HL-60 (cell line): ENCODE measurements around the gene DCP2.

Source experiments
- DNase-seq, 2 experiments: peaks; one replicate each; pipeline ENCODE4 v3.0.0-alpha.2; 2010 to 2020; ENCODE audit warnings: low read depth in 1 of 2, low spot score in 1 of 2
- H3K27ac ChIP-seq: fragments of 250-450 bp; sonication (Bioruptor Pico); replicated peaks from 2 replicates; pipeline ENCODE4 v1.5.1; 2020; ENCODE audit warnings: mild to moderate bottlenecking, moderate library complexity
- H3K27me3 ChIP-seq: fragments of 250-450 bp; sonication (Bioruptor Pico); 2 replicates; pipeline ENCODE4 v1.5.1; 2021; ENCODE audit warnings: mild to moderate bottlenecking, moderate library complexity; ENCODE audit not compliant: insufficient read depth, poor library complexity, severe bottlenecking
- H3K4me3 ChIP-seq: replicated peaks from 2 replicates; pipeline ENCODE4 v1.5.1; 2011; ENCODE audit warnings: mild to moderate bottlenecking, control low read depth, low read length; ENCODE audit not compliant: insufficient read depth
- GABPA ChIP-seq: IDR thresholded peaks from 2 replicates; pipeline ENCODE4 v1.6.1; 2012; ENCODE audit warnings: low read depth
- POLR2AphosphoS5 ChIP-seq: IDR thresholded peaks from 2 replicates; pipeline ENCODE4 v1.6.1; 2012; ENCODE audit warnings: low read depth
- SPI1 ChIP-seq: IDR thresholded peaks from 2 replicates; pipeline ENCODE4 v1.6.1; 2012; ENCODE audit warnings: low read depth, mild to moderate bottlenecking, borderline replicate concordance
- TF ChIP-seq, protein P1 (sequence below): IDR thresholded peaks from 2 replicates; pipeline ENCODE4 v1.6.1; 2012; ENCODE audit warnings: low read depth; ENCODE audit not compliant: insufficient replicate concordance
- TF ChIP-seq, protein P2 (sequence below): IDR thresholded peaks from one replicate; pipeline ENCODE4 v1.5.1; 2011; ENCODE audit warnings: low read length, control low read depth, inconsistent platforms; ENCODE audit not compliant: insufficient read depth

The DCP2 gene

DNA sequence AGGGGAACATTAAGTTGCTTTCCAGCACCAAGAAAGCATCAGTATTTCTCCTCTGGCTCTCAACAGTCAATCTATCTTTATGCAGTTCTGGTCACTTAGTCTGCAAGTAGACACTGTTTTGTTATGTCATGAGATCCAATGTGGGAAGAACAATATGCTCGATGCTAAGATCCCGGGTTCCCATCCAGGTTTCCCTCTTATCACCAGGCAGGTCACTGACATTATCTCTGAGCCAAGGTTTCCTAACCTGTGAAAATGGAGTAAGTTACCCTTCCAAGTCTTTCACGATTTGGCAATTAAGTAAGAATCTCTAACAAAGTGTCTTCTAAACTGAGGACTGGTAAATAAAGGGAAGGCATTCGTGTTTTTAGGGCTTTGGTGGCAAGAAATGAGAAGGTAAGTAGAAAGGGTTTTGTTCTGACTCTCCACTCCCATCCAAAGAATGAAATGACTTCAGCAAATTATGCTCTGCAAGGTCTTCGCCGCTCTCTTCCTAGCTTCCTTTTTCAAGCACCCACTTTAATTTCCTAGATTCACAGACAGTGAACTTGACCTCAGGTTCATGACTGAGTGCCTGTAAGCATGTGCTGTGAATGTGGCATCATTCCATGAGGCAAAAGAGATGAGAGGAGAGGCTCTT lies 86.4 kb downstream of the DCP2 start:
- TF ChIP-seq SPI1 (no peak), GABPA (no peak), POLR2AphosphoS5 (no peak)
- TF ChIP-seq, protein P1, sequence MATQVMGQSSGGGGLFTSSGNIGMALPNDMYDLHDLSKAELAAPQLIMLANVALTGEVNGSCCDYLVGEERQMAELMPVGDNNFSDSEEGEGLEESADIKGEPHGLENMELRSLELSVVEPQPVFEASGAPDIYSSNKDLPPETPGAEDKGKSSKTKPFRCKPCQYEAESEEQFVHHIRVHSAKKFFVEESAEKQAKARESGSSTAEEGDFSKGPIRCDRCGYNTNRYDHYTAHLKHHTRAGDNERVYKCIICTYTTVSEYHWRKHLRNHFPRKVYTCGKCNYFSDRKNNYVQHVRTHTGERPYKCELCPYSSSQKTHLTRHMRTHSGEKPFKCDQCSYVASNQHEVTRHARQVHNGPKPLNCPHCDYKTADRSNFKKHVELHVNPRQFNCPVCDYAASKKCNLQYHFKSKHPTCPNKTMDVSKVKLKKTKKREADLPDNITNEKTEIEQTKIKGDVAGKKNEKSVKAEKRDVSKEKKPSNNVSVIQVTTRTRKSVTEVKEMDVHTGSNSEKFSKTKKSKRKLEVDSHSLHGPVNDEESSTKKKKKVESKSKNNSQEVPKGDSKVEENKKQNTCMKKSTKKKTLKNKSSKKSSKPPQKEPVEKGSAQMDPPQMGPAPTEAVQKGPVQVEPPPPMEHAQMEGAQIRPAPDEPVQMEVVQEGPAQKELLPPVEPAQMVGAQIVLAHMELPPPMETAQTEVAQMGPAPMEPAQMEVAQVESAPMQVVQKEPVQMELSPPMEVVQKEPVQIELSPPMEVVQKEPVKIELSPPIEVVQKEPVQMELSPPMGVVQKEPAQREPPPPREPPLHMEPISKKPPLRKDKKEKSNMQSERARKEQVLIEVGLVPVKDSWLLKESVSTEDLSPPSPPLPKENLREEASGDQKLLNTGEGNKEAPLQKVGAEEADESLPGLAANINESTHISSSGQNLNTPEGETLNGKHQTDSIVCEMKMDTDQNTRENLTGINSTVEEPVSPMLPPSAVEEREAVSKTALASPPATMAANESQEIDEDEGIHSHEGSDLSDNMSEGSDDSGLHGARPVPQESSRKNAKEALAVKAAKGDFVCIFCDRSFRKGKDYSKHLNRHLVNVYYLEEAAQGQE, result no peak
- TF ChIP-seq, protein P2, sequence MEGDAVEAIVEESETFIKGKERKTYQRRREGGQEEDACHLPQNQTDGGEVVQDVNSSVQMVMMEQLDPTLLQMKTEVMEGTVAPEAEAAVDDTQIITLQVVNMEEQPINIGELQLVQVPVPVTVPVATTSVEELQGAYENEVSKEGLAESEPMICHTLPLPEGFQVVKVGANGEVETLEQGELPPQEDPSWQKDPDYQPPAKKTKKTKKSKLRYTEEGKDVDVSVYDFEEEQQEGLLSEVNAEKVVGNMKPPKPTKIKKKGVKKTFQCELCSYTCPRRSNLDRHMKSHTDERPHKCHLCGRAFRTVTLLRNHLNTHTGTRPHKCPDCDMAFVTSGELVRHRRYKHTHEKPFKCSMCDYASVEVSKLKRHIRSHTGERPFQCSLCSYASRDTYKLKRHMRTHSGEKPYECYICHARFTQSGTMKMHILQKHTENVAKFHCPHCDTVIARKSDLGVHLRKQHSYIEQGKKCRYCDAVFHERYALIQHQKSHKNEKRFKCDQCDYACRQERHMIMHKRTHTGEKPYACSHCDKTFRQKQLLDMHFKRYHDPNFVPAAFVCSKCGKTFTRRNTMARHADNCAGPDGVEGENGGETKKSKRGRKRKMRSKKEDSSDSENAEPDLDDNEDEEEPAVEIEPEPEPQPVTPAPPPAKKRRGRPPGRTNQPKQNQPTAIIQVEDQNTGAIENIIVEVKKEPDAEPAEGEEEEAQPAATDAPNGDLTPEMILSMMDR, result no peak
- no peak for DNase-seq
- H3K27me3 ChIP-seq, result no peaks in the 10 kb centered on the region
- no peak overlapping the region for H3K27ac ChIP-seq
- H3K4me3 ChIP-seq, result no peak overlapping the region

DNA sequence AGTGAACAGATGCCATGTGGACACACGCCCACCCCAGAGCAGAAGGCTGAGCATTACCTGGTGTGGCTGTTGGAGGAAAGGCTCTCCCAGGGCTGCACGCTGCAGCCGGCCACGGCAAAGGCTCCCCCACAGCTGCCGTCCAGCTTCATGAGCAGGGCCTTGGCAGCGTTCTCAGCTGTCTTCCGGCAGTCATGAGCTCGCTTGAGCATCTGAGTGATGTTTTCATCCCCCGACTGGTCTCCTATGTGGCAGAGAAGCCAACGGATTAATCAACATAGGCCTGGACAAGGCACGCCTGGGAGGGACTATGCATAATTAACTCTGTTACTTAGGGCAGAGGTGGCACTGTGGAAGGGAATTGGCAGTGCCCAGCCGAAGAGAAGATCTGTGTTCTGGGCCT lies 87.3 kb downstream of the DCP2 start:
- TF ChIP-seq, protein P2, result no peak

DNA sequence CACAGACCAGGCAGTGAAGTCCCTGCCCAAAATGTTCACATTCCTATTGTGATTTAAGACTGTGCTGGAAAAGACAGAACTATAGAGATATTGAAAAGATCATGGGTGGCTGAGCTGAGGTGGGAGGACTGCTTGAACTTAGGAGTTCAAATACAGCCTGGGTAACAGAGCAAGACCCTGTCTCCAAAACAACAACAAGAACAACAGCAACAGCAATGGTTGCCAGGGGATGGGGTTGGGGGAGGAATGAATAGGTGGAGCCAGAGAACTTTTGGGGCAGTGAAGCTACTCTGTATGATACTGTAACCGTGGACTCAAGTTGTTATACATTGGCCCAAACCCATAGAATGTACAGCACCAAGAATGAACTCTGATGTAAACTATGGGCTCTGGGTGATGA lies 88.2 kb downstream of the DCP2 start:
- H3K27me3 ChIP-seq, result no peaks in the 10 kb centered on the region
- TF ChIP-seq GABPA, result no peak
- TF ChIP-seq, protein P1, result no peak
- DNase-seq, result no peak
- no peak overlapping the region for H3K4me3 ChIP-seq
- no peak overlapping the region for H3K27ac ChIP-seq

More for the DNA sequence above, 87.3 kb downstream of the DCP2 start:
- no peak for DNase-seq
- no peak overlapping the region for H3K27ac ChIP-seq
- H3K4me3 ChIP-seq, result no peak overlapping the region
- no peaks in the 10 kb centered on the region for H3K27me3 ChIP-seq

DNA sequence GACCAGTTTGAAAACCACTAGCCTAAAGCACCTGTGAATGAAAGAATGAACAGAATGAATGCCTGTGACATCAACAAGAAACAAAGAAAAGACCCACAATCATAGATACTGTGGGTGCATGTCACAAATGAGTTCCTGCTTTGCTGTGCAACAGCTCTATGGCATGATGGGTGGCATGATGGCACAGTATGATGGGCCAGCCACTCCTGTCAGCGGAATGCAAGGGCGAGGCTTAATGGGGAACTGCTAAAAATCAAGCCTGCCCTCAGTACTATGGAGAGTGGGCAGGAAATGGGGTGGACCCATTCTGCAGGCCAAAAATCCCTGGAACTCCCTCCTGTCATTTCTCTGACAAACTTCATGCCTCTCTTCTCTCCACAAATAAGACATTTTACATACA lies 89.0 kb downstream of the DCP2 start:
- TF ChIP-seq POLR2AphosphoS5 (no peak), GABPA (no peak), SPI1 (no peak)
- TF ChIP-seq, protein P2, result no peak
- TF ChIP-seq, protein P1, result no peak
- no peak for DNase-seq
- Histone ChIP-seq H3K27ac (no peak overlapping the region), H3K27me3 (no peaks in the 10 kb centered on the region), H3K4me3 (no peak overlapping the region)
